ELF-1 (cell line): ENCODE data around the gene GPR173.

Experiments used
- DNase-seq: peaks from one replicate; pipeline ENCODE4 v3.0.0-alpha.2; 2016; ENCODE audit warnings: low read depth, low spot score

The GPR173 gene

GRCh38 chrX:53089224-53089842, 40.7 kb downstream of the GPR173 start:
- DNase-seq = peak; percentile 72

GRCh38 chrX:53089925-53090324, 41.3 kb downstream of the GPR173 start:
- no peak for DNase-seq

- no peak for DNase-seq
Measured at GRCh38 chrX:53091354-53091753, 42.8 kb downstream of the GPR173 start.

- DNase-seq = peak; percentile 96
Measured at GRCh38 chrX:53093177-53093655, 44.6 kb downstream of the GPR173 start.

- DNase-seq = peak; percentile 99
Measured at GRCh38 chrX:53093748-53094581, 45.4 kb downstream of the GPR173 start, which contains the start of gene KANTR. TSS of gene KANTR (plus strand) at chrX:53094142. CDS start at chrX:53124273, 30,131 bp downstream.

GRCh38 chrX:53094582-53094905, 46.0 kb downstream of the GPR173 start:
- DNase-seq = no peak

- peak; percentile 64 for DNase-seq
Measured at GRCh38 chrX:53095796-53096195, 47.2 kb downstream of the GPR173 start.

- no peak for DNase-seq
Measured at GRCh38 chrX:53114864-53115549, 66.4 kb downstream of the GPR173 start.

- no peak for DNase-seq
Measured at GRCh38 chrX:53115550-53115874, 66.9 kb downstream of the GPR173 start.

- DNase-seq = no peak
Measured at GRCh38 chrX:53116101-53116500, 67.5 kb downstream of the GPR173 start.

GRCh38 chrX:53122013-53122412, 73.4 kb downstream of the GPR173 start:
- DNase-seq = no peak

GRCh38 chrX:53125506-53125905, 76.9 kb downstream of the GPR173 start:
- no peak for DNase-seq

GRCh38 chrX:53126377-53126776, 77.8 kb downstream of the GPR173 start:
- DNase-seq = no peak

- DNase-seq = no peak
Measured at GRCh38 chrX:53128097-53128749, 79.6 kb downstream of the GPR173 start.
